RKO (cell line): ENCODE measurements around the gene GIPC3.

Experiments
- DNase-seq: peaks from one replicate; pipeline ENCODE4 v3.0.0-alpha.2; 2016; ENCODE audit warnings: low spot score

Gene GIPC3, protein sequence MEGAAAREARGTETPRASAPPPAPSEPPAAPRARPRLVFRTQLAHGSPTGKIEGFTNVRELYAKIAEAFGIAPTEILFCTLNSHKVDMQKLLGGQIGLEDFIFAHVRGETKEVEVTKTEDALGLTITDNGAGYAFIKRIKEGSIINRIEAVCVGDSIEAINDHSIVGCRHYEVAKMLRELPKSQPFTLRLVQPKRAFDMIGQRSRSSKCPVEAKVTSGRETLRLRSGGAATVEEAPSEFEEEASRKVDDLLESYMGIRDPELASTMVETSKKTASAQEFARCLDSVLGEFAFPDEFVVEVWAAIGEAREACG

DNA sequence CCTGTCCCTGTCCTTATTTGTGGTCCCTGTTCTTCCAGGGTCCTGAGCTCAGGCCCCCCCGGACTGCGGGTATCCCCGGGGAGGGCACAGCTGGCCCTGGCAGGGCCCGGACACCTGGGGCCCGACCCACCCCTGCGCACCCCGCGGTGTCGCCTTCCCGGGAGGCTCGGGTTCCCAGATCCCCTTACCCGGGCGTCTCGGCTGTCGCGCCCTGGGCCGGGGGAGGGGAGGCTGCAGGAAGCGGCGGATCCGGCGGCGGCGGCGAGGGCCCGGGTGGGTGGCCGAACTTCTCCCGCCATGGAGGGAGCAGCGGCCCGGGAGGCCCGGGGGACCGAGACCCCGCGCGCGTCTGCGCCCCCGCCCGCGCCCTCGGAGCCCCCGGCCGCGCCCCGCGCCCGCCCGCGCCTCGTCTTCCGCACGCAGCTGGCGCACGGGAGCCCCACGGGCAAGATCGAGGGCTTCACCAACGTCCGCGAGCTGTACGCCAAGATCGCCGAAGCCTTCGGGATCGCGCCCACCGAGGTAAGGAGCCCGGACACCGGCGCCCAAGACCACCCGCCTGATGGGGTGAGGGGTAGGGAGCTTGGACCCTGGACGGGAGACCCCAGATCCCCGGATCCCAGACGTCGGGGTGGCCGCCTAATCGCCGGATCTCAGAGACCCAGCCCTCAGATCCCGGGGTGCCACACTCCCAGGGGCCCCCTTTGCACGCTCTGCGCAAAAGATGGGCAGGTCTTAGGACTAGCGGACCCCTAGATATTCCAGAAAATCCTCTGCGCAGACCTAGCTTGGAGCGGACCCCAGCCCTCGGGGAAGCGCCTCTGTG lies at the start of gene GIPC3:
GIPC3 (plus strand) TSS at position 178 of the 826 bp plus-strand sequence; CDS start at position 298, 120 bp downstream.
- DNase-seq: no peak

DNA sequence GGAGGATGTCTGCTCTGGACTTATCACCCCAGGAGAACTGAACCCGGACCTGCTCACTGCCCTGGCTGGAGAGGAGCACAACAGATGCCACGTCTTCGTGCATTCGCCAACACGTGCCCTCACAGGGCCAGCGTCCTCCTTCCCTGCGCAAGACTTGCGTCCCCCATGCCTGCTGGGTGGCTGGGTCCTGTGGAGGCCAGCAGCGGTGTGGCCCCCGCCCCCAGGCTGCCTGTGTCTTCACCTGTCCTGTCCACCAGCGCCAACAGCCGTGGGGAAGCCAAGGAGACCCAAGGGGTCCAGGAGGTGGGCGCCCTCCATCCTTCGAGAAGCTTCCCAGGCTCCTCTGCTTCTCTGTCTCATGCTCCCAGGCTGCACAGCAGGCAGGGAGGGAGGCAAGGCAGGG lies 49.7 kb upstream of the GIPC3 start:
- DNase-seq: no peak

DNA sequence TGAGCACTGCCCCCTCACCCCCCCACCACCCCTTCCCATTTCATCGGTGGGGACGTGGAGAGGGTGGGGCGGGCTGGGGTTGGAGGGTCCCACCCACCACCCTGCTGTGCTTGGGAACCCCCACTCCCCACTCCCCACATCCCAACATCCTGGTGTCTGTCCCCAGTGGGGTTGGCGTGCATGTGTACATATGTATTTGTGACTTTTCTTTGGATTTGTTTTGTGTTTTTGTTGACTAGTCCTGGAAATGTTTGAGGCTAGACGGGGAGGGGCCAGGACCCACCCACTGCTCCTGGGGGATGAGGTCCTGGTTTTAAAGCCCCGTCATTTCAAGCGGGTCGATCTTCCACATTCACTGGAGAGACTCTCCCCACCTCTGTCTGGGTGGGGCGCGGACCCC lies 49.3 kb upstream of the GIPC3 start:
- no peak for DNase-seq

DNA sequence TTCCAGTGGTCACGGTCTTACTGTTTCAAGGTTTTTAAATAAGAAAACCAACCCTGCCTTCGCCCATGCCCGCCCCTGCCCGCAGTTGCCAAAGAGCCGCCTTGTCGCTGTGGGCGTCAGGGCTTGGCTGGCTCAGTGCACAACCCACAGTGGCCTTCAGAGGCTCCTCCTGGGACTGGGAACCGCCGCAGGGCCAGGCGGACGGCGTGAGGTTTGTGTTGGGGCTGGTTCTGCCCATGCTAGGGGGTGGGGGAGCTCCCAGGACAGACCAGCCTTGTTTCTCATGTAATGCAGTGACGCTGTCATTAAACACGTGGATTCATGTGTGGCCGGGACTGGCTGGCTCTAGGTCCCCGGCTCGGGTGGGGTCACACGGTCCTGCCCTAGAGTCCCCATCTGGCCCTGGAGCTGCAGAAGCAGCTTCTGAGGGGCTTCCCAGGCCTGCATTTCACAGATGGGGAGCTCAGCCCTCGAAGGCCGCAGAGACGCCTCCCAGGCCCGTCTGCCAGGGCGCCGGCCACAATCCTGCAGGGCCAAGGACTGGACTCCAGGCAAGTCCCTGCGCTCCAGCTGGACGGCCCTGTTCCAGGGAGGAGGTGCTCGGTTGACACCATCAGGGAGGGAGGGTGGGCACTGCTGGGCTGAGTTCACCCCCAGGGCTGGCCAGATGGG lies 48.7 kb upstream of the GIPC3 start:
- no peak for DNase-seq

DNA sequence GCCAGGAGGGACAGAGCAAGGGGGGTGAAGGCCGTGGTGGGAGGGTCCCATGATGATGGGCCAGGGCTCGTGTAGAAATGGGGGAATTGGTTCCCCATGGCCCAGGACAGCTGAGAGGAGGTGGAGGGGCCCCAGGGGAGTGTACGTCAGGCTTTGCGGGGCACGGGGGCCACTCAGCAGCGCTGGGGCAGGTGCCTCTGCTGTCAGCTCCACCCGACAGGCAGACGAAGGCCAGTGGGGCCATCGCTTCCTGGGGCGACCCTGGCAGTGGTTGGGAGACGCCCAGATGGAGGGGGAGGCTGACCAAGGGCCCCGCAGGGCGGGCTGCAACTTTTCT lies 48.2 kb upstream of the GIPC3 start:
- DNase-seq: no peak

DNA sequence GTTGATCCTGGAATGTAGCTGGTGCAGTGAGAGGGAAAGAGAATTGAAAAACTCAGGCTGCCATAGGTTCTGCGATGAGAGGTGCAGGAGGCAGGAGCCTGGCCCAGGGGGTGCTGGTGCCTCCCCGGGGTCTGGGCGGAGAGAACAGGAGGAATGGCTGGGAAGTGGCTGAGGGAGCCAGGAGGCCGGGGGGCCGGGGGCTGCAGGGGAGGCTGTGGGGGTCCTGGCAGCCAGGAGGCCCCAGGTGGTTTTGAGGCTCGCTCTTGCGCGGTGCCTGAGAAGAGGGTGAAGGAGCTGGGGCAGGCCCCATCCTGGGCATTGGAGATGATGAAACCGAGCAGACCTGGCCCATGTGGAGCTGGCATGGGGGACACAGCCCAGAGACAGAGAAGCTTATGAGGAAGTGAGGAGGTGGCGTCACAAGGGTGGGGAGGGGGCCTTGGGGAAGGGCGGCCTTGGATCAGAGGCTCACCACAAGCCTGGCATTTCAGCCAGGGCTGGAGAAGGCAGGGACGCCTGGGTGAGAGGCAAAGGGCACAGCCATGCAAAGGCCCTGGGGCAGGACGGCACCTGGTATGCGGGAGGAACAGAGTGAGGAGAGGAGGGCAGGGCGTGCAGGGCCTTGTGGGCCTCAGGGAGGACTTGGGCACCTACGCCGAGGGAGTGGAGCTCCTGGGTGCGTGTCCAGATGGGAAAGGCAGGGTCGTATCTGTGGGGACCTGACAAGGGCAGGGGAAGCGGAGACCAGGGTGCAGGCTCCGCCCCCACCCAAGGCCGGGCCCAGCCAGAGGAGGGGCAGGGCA lies 47.6 kb upstream of the GIPC3 start:
- no peak for DNase-seq

DNA sequence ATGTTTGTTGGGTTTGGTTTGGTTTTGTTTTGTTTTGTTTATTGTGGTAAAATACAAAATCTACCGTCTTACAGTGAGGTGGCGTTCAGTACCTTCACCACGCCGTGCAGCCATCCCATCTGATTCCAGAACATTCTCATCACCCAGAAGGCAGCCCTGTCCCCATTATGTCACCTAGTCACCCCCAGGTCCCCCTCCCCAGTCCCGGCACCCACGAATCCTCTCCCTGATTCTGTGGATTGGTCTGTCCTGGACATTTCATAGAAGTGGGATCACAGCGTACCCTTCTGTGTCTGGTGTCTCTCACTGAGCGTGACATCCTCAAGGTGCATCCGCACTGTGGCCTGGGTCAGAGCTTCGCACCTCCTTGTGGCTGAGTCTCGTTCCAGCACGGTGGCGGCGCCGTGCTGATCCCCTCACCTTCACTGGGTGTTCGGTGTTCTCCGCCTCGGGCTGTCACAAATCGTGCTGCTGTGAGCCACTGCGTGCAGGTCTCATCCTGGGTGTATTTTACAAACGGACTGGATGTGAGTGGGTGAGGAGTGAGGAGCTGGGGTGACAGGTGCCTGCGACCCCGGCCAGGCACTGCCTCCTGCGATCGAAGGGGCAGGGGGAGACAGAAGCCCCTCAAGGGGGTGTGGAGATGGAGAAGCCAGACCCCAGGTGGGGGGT lies 46.9 kb upstream of the GIPC3 start:
- no peak for DNase-seq

DNA sequence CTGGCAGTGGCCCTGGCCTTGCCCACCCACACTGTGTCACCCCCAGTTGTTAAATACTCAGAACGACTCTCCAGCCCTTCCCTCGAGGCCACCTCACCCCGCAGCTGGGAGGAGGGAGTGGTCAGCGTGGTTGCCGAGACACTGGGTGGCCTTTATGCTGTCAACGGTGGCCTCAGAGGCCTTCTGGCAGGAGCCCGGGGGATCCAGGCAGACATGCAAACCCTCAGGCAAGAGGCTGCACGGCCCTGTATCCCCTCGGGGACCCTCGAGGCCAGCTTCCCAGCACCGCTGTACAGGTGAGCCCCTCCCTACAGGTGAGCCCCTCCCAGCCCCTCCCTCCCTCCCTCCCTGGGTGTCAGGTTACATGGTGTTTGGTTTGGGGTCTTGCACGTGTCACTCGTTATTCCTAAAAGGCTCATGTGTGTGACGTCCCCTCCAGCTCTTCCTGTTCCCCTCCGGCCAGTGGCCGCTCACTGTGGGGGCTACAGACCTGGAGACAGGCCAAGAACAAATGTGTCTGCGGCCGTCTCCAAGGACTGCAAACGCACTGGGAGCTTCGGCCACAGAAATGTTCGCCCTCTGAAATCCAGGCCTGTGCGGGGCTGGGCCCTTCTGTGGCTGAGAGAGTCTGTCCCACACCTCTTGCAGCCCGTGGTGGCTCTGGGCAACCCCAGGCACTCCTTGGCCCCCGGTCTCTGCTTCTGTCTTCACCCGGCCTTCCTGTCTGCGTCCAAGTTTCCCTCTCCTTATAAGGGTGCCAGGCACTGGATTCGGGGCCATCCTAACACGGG lies 46.1 kb upstream of the GIPC3 start, which contains the start of gene TEKTIP1:
TEKTIP1 (plus strand) TSS at position 210 of the 791 bp plus-strand sequence; CDS start at position 214, 4 bp downstream.
- DNase-seq: no peak

DNA sequence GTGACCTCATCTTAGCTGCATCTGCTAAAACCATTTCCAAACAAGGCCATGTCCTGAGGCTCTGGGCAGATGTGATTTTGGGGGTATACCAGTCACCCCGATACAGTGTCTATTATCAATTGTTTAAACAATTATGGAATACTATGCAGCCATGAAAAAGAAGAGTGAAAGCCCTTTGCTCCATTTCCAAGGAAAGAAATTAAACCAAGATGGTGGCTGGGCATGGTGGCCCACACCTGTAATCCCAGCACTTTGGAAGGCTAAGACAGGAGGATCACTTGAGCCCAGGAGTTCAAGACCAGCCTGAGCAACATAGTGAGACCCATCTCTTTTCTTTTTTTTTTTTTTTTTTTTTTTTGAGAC lies 45.5 kb upstream of the GIPC3 start:
- DNase-seq: no peak

DNA sequence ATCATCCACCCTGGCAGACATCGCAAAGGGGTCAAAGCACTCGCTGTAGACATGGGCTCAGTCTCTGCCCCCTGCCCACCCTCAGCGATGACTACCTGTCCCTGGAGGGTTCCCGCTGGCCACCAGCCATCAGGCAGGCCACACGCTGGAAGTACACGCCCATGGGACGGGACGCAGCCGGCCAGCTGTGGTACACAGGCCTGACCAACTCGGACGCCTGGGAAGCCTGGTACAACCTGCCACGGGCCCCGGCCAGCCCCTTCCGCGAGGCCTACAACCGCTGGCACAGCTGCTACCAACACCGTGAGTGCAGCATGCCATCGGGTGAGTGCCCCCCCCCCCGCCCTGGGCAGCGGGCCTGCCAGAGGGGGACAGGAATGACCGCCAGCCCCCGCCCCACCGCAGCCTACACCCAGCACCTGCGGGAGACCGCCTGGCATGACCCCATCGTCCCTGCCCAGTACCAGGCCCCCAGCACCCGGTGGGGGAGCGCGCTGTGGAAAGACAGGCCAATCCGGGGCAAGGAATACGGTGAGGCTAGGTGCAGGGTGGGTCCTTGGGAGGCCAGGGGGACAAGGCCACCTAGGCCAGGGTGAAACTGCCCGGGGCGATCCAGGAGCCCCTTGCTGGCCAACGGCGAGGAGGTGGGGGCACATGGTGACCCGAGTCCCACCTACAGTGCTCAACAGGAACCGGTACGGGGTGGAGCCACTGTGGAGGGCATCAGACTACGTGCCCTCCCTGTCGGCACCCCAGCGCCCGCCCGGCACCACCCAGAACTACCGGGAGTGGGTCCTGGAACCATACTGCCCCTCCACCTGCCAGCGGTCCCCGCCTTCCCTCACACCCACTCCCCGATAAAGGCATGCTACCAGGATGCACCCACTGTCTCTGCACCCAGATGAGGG lies 41.9 kb upstream of the GIPC3 start:
- DNase-seq: no peak

DNA sequence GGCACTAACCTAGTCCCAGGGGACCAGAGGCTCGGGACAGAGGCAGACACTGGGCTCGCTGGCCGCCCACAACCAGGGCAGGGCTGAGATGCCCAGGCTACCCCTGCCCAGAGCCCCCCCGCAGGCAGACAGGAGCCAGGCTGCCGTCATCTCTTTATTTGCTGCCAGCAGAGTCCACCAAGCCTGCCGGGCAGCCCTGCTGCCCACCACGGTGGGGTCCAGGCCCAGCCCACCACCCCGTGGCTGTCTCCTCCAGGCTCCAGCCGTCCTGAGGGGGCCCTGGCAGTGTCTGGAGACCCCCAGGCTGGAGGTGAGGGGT lies 41.3 kb upstream of the GIPC3 start:
- no peak for DNase-seq

DNA sequence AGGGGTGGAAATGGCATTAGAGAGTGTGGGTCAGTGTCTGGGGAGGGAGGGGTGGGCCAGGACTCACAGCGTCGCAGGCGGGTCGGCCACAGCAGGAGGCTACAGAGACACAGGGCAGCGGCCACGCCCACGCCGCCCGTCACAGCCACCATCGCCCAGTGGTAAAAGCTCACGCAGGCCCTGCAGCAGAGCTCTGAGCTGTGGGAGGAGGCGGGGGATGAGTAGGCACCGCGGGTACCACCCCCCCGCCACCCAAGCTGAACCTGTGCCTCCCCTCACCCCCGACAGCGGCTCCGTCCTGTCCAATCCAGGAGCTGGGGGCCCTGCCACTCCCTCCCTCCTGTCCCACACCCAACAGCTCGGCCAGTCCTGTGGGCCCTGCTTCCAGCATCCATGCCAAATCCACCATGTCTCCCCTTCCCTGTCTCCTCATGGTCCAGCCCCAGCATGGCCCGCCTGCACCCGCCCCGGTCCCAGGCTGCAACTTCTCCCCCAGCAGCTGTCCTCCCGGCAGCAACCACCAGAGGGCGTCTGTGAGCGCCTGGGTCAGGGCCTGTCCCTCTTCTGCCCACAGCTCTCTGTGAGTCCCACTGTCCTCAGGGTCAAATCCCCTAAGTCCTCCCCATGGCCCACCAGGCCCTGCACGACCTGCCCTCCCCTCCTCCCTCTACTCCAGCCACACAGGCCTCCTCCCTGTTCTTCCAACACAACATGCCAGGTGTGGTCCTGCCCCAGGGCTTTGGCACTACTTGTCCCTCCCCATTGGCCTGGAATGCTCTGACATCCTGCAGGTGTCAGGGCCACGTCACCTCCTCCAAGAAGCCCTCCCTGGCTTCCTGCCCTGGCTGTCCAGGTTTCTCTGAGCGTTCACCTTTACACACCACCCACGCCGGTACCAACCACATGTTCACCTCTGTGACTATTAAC lies 40.3 kb upstream of the GIPC3 start:
- DNase-seq: peak; percentile 48

DNA sequence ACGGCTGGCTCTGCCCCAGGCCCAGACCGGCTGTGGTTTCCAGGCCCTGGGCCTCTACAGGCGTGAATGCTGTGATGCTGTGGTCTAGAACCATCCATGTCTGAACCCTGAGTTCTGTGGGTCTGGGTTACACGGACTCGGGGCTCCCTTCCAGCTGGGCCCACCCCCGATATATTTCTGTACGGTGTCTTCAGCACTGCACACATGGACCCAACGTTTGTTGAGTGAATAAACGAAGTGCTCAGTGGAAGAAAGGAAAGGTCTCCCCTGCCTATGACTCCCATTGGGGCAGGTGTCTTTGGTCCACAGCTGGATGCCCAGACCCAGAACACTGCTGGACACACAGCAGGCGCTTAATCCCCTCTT lies 39.6 kb upstream of the GIPC3 start:
- DNase-seq: no peak

DNA sequence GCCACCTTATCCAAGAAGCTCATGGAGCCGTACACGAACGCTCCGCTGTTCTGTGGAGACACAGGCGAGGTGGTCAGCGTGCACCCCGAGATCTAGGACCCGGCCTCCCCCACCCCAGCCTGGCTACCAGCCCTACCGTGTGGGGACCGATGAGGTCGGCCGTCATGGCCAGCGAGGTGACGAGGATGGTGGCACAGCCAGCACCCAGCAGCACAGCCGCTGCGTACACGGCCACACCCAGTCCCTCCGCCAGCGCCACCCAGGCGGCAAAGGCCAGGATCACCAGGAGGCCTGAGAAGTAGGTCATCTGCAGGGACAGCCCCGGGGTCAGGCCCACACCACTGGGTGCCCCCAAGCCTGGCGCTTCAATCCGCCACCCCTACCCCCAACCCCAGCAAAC lies 39.2 kb upstream of the GIPC3 start:
- no peak for DNase-seq

DNA sequence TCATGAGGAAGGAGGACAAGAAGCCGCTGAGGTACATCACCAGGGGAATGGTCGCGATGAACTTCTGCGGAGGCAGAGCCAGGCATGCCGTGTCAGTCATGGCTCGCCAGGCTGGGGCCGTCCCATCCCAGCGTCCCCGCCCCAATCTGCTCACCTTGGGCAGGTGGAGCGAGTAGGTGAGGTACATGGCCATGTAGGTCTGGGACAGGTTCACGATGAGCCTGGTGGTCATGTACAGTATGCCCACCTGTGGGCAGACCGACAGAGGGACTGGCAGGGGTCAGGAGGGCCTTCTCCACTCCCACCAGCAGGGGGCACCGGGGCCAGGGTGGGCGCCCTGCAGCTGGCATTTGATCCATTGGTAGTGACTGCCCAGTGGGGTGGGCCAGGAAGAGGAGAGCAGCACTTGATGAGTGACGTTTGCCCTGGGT lies 38.0 kb upstream of the GIPC3 start:
- peak; percentile 30 for DNase-seq

DNA sequence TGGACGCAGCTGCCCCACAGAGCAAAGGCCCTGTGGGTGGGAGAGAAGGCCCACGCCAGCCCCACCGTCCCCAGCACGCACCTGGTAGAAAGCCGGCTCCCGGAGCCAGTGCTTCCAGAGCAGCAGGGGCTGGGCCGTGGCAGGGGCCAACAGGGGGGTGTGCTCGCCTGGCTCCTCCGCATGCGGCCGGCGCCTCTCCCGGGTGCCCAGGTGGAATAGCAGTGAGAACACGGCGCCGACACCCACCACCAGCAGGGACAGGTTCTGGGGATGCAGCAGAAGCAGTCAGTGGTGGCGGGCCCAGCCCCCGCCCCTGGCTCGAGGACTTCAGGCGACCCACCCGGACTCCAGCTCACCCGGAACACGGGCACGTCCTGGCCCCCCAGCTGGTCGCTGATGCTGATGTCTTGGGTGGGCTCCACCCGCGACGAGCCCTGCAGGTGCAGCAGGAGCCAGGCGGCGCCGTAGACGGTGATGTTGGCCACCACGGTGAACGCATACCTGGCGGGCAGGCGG lies 37.5 kb upstream of the GIPC3 start:
- no peak for DNase-seq

DNA sequence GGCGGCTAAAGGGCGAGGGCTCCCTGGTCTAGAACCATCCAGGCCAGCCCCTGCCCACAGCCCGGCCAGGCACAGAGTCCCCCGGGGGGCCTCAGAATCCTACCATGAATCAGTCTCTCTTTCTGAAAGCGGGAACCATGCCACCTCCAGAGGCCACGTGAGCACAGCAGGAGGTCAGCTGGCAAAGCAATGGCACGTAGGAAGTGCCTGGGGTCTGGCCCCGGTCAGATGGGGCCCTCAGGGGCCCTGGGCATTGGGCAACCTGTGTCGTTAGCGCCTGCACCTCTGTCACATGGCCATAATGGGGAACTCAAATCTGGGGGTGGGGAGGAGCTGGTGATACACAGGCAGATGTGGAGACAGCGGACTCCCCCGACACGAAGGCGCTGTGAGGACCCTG lies 36.7 kb upstream of the GIPC3 start:
- DNase-seq: no peak

DNA sequence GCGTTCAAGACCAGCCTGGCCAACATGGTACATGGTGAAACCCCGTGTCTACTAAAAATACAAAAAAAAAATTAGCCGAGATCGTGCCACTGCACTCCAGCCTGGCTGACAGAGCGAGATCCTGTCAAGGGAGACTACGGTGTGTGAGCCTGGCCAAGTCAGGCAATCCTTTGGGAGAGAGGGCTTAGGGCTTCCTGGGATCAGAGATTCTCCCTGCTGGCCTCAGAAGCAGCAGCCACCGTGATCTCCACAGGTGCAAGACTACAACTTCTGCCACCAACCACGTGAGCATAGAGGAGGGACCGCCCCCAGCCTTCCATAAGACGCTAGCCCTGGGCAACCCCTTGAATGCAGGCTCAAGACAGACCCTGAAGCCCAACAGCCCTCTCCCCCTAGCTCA lies 35.5 kb upstream of the GIPC3 start:
- DNase-seq: no peak
